Keratinocyte (primary cell): Measurements from ENCODE around the gene PTGDS.

Experiments used
- EZH2 ChIP-seq: IDR thresholded peaks from one replicate; pipeline ENCODE4 v1.6.1; 2012; ENCODE audit warnings: inconsistent platforms, mild to moderate bottlenecking, low read length, moderate library complexity
- TF ChIP-seq, protein P1 (sequence below), 3 experiments: IDR thresholded peaks in 1 of 3; conservative IDR thresholded peaks in 1 of 3; optimal IDR thresholded peaks in 1 of 3; 2 replicates in 2 of 3; 3 replicates in 1 of 3; pipeline versions ENCODE3 to v1.5.1; 2011; ENCODE audit warnings: low read length in 3 of 3, mild to moderate bottlenecking in 3 of 3, moderate library complexity in 2 of 3, control low read depth in 1 of 3, inconsistent platforms in 1 of 3; ENCODE audit not compliant: insufficient read depth in 2 of 3; ENCODE audit errors: extremely low read depth in 1 of 3

GRCh38 chr9:136963751-136964150 lies 13.6 kb upstream of the PTGDS start:
- TF ChIP-seq, protein P1, sequence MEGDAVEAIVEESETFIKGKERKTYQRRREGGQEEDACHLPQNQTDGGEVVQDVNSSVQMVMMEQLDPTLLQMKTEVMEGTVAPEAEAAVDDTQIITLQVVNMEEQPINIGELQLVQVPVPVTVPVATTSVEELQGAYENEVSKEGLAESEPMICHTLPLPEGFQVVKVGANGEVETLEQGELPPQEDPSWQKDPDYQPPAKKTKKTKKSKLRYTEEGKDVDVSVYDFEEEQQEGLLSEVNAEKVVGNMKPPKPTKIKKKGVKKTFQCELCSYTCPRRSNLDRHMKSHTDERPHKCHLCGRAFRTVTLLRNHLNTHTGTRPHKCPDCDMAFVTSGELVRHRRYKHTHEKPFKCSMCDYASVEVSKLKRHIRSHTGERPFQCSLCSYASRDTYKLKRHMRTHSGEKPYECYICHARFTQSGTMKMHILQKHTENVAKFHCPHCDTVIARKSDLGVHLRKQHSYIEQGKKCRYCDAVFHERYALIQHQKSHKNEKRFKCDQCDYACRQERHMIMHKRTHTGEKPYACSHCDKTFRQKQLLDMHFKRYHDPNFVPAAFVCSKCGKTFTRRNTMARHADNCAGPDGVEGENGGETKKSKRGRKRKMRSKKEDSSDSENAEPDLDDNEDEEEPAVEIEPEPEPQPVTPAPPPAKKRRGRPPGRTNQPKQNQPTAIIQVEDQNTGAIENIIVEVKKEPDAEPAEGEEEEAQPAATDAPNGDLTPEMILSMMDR (optimal IDR thresholded peaks at IDR 0.05 in 1 of 3, IDR thresholded peaks at IDR 0.05 in 1 of 3, conservative IDR thresholded peaks at IDR 0.05 in 1 of 3; ENCODE audit: extremely low read depth in 1 of 3, insufficient read depth in 2 of 3, low read length in 3 of 3), result no peak
- TF ChIP-seq EZH2, result no peak
